Erythroblast (primary cell): ENCODE data around the gene SPDYE6.
"Not testable (repeated sequence)": the region's sequence is repeated elsewhere in the genome, so short reads cannot be mapped to it uniquely, and the experiment has no call there.

Experiments
- GATA1 ChIP-seq: IDR thresholded peaks from 2 replicates; pipeline ENCODE4 v1.6.1; 2011; ENCODE audit warnings: low read depth, mild to moderate bottlenecking, control low read depth, low read length, moderate library complexity
- POLR2A ChIP-seq: IDR thresholded peaks from 2 replicates; pipeline ENCODE4 v1.6.1; 2011; ENCODE audit warnings: mild to moderate bottlenecking, low read length

- not testable (repeated sequence) for TF ChIP-seq POLR2A, GATA1
Observed at GRCh38 chr7:102356344-102356743, at the start of gene SPDYE6.
